ACHN (cell line): ENCODE results near the gene PACRG.

Source experiments
- DNase-seq: peaks from one replicate; pipeline ENCODE4 v3.0.0-alpha.2; 2015
- in situ Hi-C: cut with HindIII; loops from 2 replicates; pipeline ENCODE4 v1.10.0; 2017; ENCODE audit warnings: low sequenced_read_pairs, low pct_ligation_motif_present, low pct_unique_long_range_greater_than_20kb

PACRG gene

DNA sequence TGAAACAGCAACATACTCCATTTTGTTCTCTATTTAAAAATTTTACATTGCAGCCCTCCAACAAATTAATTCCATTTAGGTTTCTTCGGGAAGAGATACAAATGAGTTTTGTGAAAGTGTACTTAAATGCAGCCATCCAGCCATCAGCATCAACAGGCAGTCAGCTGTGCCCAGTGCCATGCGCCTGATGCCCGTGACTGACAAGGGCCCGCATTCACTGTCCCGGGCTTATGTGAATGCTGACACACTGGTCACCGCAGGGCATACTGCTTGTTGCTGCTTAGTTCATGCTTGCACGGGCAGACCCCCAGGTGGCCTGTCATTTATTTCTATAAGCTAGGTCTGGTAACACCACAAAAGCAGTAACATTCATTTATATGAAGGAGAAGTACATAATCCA lies 461.8 kb downstream of the PACRG start:
- in situ Hi-C loops: no loop called here
- no peak for DNase-seq

DNA sequence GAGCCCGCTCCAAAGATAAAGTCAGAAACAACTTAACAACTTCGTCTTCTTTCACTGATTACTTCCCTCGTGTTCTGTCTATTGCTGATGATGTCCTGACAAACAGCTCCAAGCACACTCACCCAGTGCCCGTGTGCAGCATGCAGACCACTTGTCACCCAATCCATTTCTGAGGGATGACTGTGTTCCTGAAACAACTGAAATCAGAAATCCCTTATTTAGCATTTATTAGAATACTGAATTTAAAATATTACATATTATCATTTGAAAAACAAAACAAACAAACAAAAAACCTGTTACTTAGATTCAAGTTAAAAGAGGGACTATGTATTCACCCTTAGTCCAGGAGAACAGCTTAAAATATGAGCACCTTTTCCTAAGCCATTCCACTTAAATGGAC lies 463.0 kb downstream of the PACRG start:
- no peak for DNase-seq
- in situ Hi-C loops: no loop called here

DNA sequence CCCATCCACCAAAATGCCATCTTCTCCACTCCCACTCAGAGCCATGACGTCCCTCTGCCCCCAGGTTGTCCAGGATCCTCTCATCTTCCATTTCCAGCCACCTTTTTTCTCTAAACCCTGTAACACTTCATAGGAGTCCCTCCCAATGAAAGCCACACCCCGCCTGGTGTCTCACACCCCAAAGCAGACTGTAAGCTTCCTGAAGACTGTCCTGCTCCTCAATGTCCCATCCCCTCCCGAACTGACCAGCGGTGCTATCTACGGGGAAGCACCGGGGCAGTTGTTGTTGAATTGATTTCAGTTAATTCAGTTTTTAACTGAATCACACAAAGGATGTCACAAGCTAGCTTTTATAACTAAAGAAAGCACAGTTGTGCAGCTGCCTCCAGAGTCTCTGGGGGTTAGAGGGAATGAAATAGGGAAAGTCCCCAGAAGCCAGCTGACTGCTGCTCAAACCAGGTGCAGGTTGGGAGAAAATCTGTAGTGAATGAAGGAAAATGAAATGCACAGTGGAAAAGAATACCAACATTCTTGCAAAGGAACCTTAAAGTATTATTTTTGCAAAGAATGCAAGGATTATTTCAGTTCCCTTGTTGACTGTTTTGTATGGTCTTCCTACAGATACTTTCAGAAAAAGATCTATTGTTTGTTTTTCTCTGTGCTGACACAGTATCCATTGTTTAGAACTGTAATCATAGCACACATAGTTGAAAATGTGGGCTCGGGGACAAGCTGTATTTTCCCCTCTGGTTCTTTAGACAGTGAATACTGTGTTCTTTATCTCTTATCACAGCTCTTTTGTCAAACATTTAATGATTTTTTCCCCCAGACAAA lies 464.1 kb downstream of the PACRG start:
- in situ Hi-C loops: no loop called here
- DNase-seq: no peak

DNA sequence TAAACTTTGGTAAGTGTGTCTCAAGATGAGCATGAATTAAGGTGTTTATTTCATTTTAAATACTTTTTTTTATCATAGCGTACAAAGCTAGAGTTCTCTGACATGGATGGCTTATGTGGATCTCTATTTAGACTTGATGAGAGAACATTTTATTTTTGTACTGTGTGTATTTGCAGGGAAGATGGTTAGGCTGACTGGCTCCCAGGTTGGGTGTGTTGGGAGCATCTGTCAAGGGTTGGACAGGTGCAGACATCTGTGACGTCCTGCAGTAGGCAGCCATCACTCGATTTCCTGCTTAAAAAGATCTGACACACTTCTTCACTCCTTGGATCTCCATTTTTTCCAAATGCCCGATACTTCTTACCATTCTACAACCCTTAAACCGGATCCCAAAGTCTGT lies 464.8 kb downstream of the PACRG start:
- in situ Hi-C loops: no loop called here
- DNase-seq: no peak

DNA sequence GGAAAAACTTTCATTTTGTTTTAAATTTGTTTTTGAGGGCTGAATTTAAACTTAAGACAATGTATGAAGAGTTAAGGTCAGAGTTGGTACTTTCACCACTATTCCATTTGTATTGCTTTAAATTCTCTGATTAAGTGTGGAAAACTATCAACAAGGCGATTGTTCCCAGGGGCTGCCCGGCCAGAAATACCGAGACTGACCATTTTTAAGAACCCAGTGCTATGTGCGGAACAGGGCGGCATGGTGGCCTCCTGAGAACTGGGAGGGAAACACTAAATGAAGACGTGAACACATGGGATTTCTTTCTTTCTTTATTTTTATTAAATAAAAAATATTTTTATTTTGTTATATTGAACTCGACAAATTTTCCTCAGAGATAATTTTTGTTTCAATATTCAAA lies 465.6 kb downstream of the PACRG start:
- DNase-seq: no peak
- in situ Hi-C loops: no loop called here

DNA sequence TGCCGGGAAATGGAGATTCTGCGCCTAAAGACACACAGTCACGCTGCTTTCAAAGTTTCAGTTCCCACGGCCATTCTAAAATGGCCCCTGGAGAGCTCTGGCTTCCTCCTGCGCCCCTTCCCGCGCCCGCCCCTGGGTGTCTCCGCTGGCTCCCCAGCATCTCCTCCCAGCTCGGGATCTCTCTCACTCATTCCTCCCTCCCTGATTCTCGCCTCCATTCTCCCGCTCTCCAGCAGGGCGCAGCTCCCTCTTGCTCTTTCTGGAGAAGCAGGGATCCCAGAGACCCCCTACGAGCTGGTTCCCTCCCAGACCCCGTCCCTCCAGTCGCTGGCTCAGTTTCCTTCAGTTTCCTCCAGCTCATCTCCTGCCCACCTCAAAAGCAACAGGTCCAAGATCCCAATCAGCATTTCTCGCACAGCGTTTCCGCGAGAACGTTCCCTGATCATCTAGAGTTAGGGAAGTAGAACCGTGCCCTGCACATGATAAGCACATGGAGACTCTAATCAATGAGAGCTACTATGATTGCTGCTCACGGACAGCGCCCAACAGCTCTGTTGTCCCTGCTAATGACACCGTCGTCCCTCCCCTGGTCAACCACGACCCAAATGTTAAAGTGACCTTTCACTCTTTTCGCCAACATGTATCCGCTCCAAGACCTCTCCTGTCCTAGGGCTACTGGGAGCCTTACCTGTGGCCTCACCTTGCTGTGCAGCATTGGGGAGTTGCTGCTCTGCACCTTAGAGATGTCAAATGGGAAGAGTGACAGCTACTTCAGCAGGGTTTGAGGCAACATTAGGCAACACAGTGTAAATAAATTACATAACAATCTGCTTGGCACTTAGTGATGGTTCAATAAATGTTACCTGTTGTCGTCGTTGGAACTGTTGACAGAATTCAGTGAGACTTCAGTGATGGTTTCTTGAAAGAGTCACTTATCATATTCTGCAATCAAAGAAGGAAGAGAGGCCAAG lies 468.2 kb downstream of the PACRG start:
- in situ Hi-C loops: no loop called here

DNA sequence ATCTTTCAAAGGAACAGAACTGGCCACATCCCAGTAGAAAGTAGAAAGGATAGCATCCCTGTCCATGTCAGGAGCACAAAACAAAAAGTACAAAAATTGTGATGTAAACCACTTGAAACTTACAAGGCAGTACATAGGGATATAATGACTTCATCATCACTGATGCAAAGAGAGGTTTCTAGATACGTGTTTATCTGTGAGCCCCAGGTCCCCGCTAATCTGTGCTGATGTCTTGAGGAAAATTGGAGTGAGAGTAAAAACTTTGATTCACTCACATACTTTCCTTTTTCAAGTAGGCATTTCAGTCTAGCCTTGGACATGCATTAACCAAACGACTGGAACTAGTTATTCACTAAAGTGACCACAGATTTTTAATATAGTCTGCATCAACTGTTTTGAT lies 470.1 kb downstream of the PACRG start:
- DNase-seq: no peak
- in situ Hi-C loops: no loop called here

More for the DNA sequence above, 468.2 kb downstream of the PACRG start:
- DNase-seq: no peak

DNA sequence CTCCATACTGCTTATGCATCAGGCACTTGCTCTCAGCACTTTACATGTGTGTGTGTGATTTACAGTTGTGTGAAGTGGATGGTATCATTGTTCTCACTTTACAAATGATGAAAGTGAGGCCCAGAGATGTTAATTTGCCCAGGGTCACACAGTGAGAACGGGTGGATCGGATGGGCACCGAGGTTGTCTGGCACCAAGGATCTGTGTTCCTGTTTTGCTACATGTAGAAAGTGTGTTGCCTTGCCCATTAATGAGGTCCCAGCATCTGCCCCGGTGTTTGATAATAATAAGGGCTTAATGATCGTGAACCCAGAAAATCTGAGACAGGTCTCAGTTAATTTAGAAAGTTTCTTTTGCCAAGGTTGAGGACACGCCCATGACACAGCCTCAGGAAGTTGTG lies 470.6 kb downstream of the PACRG start:
- no peak for DNase-seq
- in situ Hi-C loops: no loop called here

DNA sequence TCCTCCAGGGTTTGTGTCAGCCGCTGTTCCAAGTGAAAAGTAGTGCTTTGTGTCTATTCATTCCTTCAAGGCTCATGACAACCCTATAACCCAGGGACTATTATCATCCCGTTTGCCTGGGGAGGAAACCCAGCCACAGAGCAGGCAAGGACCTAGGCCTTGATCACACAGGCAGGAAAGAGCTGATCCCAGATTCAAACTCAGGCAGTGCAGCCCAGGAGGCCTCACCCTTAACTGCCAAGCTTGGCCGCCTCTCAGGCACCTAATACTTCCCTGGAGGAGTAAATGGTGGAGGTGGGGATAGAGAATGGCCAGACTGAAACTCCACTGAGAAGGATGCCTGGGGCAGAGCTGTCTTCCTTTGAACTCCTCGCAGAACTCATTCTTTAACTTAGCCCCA lies 471.6 kb downstream of the PACRG start:
- in situ Hi-C loops: no loop called here

DNA sequence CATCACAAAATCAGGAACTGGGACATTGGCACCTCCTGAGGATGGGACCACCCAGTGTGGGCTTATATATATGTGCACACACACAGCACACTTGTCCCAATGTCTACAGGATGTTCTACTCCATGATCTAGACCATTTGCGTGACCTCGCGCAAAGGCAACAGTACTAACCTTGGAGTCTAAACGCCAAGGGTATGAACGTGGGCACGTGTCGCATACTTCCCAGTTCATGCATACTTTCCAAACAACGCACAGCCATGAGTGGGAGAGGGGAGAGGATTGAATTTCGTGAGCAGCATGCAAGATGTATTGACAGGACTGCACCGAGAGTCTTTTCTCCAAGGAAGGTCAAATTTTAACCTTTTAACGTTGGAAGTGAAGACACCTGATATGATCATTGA lies 472.5 kb downstream of the PACRG start:
- no peak for DNase-seq
- in situ Hi-C loops: no loop called here

More for the DNA sequence above, 471.6 kb downstream of the PACRG start:
- DNase-seq: no peak

DNA sequence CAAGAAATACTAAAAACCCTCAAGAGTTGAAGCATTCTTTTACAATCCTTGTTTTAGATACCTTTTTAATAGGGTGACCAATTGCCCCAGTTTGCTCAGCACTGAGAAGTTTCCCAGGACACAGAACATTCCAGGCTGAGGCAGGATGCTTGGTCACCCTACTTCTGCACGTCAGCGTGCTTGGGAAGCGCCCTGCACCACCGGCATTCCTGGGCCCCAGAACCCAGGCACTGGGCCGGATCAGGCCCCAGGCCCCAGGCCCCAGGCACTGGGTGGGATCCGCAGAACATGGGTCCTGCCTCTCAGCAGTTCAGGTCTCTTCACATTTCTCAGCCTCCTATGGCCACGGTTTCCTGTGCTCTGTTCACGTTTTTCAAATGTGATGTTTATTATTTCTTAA lies 472.9 kb downstream of the PACRG start:
- in situ Hi-C loops: no loop called here
- no peak for DNase-seq

DNA sequence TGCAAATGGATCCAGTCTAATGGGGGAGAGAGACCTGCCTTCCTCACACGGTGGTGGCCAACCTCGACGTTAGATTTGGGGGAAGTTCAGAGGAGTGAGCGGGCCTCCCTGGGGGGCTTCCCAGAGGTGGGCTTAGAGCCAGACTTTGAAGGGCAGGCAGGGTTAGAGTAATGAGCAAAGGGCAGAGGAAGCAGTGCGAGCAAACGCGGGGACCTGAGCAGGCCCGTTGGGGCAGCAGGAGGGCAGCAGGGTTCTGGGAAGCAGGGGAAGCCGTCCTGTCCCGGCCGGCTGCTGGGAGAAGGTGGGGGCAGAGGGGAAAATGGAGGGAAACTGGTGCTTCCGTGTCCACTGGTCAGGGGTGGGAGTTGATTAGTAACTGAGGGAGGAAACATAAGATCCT lies 474.1 kb downstream of the PACRG start:
- DNase-seq: no peak
- in situ Hi-C loops: no loop called here

DNA sequence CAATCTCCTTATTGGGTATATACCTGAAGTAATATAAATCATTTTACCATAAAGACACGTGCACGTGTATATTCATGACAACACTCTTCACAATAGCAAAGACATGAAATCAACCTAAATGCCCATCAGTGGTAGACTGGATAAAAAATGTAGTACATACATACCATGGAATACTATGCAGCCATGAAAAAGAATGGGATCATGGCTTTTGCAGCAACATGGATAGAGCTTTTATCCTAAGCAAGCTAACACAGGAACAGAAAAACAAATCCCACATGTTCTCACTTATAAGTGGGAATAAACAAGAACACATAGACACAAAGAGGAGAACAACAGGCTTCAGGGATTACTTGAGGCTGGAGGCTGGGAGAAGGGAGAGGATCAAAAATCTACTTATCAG lies 478.4 kb downstream of the PACRG start:
- in situ Hi-C loops: no loop called here
- no peak for DNase-seq

DNA sequence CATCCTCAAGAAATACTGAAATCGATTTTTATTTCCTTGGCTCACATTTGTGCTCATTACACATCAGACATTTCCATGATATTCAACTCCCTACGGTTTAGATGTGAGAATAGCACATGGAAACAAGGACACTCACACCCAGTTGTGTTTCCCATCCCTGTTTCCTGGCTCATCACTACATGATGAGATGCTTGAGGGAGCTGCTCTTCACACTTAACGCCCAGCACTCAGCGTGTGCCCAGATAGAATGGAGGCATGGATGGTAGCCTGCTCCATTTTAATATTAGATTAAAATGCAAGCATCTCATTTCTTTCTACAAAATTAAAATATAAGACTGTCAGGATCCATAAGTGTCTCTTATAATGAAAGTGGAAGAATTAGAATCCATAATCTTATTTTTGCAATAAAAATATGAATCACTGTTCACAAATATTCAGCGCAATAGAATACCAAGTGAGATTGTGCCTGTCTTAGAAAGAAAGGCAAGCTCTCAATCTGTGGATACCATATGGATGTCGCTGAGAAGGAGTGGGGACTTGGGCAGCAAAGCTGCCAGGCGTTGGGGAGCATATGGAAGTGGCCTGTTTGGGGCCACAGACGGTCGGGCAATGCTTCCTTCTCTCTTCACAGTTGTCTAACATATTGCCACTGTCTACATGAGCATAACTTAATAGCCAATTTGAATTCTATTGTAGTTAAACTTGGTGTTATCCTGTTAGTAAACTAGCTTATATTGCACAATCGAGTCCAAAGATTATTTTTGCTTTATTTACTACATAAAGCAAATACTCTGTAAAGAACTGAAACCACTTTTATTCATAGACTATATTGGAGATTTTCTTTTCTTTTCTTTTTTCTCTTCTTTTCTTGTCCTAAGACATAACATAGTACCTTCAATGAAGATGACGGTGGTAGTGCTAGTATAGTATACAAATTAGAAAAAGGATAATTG lies 479.9 kb downstream of the PACRG start:
- in situ Hi-C loops: no loop called here
- DNase-seq: no peak

DNA sequence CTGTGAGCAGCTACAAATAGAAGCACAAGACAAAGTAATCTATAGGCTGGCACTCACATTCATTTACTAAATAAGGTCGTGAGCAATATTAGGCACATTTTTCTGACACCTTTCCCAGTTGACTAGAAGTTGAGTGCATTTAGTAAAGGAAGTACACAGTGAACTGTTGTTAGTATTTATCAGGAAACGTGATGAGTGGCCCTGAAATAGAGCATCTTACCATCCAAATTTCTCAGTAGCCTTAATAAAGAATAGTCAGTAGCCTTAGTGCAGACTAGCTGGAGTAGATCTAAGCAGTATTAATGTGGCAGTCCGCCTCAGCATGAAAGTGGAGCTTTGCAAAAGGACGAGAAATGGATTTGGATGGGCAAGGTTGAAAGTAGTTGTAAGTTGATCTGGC lies 481.2 kb downstream of the PACRG start:
- in situ Hi-C loops: no loop called here
- no peak for DNase-seq

DNA sequence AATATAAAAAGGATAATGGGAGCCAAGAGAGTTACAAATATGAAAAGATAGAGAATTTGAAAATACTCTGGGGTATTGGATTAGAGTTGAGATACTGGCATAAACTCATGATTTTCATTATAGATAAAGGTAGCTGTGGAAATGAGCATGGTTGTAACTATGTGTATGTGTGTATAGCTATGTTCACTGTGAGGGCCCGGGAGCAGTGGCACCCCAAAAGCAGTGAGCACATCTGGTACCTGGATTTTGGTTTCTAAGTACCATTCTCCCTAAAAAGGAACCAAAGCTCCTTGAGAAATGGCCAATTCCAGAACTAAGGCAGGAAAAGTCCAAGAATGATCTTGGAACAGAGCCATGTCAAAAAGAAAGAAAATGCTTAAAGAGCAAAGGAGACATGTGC lies 484.3 kb downstream of the PACRG start:
- in situ Hi-C loops: no loop called here
- no peak for DNase-seq

DNA sequence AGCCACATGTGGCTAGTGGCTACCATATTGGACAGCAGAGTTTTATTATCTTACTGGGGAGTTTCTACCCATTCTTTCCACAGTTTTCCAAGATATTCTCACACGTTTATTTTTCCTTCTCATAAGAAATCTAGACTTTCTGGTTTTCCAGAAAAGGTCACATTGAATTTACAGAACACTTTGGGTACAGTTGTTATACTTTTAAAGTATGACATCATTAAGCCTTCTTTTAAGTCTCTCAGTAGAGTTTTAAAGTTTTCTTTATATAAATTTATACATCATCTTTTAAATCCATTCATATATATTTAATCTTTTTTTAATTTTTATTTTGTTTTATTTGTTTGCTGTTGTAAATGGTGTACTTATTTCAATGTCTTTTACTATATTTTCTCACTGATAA lies 486.5 kb downstream of the PACRG start:
- DNase-seq: no peak
- in situ Hi-C loops: no loop called here

DNA sequence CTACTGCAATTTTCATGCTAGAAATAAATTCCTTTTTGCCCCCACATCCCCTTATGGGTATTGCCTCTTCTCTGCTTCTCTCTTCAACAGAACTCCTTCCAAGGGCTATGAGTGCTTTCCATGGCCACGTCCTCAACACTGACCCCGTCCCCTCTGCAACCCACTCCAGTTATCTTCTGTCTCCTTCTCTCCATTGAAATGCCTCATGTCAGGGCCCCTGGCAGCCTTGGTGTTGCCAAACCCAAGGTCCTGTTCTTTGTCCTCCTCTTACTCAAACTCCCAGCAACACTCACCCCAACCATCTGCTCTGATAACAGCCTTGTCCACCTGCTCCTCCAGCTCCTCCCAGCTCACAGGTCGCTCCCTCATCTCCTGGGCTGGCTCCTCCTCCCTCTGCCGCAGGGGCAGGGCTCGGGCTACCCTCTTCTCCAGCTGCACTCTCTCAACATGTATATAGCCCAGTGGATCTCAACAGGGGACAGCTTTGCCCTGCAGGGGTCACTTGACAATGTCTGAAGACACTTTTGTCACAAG lies 490.7 kb downstream of the PACRG start:
- DNase-seq: no peak
- in situ Hi-C loops: no loop called here
